Stimulated activated CD4-positive, alpha-beta T cell treated with anti-CD3 and anti-CD28 coated beads, TNF-alpha, amount 100 ng/mL, for 48 hours (primary cell): Measurements from ENCODE around the gene ACAT2.
"Not testable (repeated sequence)": the region's sequence is repeated elsewhere in the genome, so short reads cannot be mapped to it uniquely, and the experiment has no call there.

Experiments
- DNase-seq, 3 donors: peaks; one replicate each; pipeline ENCODE4 v3.0.0-alpha.2; 2020; ENCODE audit warnings: low read depth in 3 of 3

The ACAT2 gene

DNA sequence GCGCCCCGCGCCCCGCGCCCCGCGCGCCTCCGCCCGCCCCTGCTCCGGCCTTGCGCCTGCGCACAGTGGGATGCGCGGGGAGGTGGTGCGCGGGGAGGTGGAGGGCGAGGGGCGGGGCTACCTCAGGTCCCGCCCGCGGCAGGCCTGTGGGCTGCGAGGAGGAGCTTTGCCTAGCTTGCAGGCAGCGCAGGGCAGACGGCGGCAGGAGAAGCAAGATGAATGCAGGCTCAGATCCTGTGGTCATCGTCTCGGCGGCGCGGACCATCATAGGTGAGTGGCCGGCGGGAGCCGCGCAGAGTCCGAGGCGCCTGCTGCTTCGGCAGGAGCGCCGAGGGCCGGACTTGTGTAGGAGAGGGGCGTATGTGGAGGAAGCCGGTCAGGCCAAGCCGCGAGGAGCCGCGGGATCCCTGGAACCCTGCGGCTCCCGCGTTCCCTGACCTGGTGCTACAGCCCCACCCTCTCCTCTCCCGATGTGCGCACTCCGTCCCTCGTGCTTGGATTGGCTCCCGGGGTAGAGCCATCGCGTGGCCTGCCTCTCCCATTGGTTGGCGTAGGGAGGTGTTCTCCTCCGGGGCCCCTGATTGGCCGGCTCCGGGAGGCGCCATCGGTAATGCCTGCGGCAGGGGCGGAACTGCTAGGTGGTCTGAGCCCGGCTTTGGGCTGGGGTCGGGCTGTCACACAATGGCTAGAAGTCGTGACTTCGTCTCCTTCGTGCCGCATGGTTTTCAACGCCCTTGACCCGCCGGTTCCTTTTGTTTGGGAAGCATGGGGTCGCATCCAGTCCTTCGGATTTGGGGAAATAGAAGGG is at the start of gene ACAT2:
ACAT2 (plus strand) TSS at position 173 of the 808 bp plus-strand sequence; CDS start at position 216, 43 bp downstream.
- DNase-seq, result peak; percentile 86 to 92 (median 89)

- not testable (repeated sequence) for DNase-seq
Observed at GRCh38 chr6:159712389-159712788, 49.5 kb upstream of the ACAT2 start.

- DNase-seq, result no peak
Observed at GRCh38 chr6:159713984-159714383, 47.9 kb upstream of the ACAT2 start.

DNA sequence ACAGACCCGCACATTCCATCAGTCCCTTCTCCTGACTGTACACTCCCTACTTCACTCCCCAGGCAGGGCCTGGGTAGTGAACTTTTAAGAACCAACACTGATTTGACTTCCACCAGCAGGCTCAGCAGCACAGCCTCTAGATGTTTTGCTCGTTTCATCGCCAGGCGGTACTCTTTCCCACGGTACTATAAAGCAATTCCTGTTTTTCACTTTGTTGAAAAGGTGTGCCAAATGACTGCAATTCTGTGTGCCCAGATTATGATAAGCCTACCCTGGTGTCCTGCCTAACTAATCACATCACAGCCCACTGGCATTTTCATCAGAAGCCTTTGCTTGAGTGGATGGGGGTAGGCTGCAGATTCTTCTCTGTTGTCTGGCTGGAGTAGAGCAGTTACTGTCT is 47.4 kb upstream of the ACAT2 start:
- DNase-seq, result no peak

- no peak for DNase-seq
Observed at GRCh38 chr6:159715166-159715565, 46.7 kb upstream of the ACAT2 start.

- DNase-seq, result no peak
Observed at GRCh38 chr6:159715605-159716004, 46.2 kb upstream of the ACAT2 start.

DNA sequence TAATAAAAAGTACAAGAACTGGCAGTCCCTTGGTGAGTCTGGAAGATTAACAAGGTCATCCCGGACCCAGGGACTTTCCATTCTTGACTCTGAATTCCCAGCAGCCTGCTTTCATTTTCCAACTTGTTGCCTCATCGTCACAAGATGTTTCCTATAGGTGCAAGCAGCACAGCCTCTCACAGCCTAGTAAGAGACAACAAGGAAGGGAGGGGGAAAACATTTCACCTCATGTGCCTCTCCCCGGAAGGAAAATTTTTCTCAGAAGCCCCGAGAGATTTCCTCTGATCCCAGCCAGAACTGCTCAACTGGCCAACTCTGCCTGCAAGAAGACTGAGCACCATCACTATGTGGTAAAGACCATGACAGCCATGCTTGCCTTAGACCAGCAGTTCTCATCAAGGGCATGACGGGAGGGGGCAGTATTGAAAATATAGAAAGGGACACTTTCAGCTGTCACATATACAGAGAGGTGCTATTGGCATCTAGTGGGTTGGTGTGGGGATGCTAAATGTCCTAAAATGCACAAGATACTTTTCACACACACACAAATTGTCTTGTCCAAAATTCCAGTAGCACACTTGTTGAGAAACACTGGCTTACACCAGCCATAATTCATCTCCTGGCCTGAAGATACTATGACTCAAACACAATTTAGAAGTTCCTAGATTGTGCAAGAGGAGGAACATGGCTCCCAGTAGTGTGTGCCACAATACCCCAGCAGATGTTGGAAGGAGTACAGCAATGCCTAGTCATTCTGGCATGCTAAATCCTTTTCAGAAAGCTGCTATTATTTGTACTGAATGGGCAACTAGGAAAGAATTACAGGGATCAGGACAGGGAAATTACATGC is 45.4 kb upstream of the ACAT2 start:
- DNase-seq, result no peak

DNA sequence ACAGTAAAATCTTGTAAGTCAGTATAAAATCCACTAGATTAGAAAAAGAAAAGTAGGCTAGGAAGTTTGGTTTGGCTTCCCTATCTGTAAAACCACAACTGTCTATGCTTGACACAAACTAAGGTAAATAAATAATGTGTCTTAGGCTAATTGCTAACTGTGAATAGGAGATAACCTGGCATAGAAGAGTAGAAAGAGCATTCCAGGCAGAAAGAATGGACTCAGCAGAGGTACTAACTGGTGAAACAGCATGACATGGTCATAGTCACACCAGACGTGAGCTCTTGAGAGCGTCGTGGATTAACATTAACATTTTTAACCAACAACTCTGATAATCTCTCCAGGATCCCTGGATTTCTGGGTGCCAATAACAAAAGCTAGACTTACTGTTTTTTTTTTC is 43.2 kb upstream of the ACAT2 start:
- no peak for DNase-seq

DNA sequence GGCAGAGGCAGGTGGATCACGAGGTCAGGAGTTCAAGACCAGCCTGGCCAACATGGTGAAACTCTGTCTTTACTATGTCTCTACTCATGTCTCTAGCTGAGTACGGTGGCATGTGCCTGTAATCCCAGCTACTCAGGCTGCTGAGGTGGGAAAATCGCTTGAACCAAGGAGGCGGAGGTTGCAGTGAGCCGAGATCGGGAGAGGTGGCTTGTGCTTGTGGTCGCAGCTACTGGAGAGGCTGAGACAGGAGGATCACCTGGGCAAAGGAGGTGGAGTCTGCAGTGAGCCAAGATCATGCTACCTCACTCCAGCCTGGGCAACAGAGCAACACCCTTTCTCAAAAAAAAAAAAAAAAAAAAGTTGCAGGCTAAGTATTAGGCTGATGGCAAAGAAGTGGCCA is 42.6 kb upstream of the ACAT2 start:
- DNase-seq, result no peak

GRCh38 chr6:159720708-159721107 is 41.1 kb upstream of the ACAT2 start:
- no peak for DNase-seq

- DNase-seq, result not testable (repeated sequence)
Observed at GRCh38 chr6:159721981-159722380, 39.9 kb upstream of the ACAT2 start.

GRCh38 chr6:159722655-159723054 is 39.2 kb upstream of the ACAT2 start:
- no peak for DNase-seq

- no peak for DNase-seq
Observed at GRCh38 chr6:159723259-159723658, 38.6 kb upstream of the ACAT2 start.

DNA sequence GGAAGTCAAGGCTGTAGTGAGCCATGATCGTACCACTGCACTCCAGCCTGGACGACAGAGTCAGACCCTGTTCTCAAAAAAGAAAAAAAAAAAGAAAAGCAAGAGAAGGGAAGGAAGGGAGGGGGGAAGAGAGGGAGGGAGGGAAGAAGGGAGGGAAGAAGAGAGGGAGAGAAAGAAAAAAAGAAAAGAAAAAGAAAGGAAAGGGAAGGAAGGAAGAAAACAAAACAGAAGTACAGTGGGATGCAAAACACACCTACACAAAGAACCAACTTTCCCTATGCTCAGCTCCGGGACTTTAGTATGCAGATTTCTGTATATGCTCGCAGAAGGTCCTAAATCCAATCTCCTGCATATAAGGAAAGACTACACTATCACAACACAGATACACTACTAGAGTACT is 37.1 kb upstream of the ACAT2 start:
- DNase-seq, result no peak

- not testable (repeated sequence) for DNase-seq
Observed at GRCh38 chr6:159725208-159725607, 36.6 kb upstream of the ACAT2 start.

- DNase-seq, result no peak
Observed at GRCh38 chr6:159726255-159726917, 35.5 kb upstream of the ACAT2 start.

- peak; percentile 91 to 96 (median 93) for DNase-seq
Observed at GRCh38 chr6:159726918-159727716, 34.7 kb upstream of the ACAT2 start, which contains the start of gene WTAP. WTAP (plus strand) TSS chr6:159727506; CDS start chr6:159736266, 8,760 bp downstream.

- DNase-seq, result peak; percentile 5 to 40 (median 29)
Observed at GRCh38 chr6:159727717-159728445, 34.0 kb upstream of the ACAT2 start.

DNA sequence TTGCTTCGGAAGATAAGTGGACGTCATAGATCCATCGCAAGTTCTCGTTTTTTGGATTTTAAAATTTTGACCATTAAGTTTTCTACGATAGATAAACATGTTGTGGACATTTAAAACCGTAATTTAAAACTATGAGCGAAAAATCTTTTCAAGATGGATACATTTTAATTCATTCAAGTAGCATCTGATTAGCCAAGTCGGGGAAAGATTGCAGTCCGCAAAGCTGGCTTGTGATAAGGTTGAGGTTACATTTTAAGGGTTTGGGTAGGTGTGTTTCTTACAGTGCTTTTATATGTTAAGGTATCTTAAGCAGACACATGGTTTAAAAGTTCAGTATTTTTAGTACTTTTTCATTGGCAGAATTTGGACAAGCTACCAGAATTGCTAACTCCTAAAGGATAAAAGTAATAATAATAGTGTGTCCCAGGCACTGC is 33.3 kb upstream of the ACAT2 start:
- no peak for DNase-seq

DNA sequence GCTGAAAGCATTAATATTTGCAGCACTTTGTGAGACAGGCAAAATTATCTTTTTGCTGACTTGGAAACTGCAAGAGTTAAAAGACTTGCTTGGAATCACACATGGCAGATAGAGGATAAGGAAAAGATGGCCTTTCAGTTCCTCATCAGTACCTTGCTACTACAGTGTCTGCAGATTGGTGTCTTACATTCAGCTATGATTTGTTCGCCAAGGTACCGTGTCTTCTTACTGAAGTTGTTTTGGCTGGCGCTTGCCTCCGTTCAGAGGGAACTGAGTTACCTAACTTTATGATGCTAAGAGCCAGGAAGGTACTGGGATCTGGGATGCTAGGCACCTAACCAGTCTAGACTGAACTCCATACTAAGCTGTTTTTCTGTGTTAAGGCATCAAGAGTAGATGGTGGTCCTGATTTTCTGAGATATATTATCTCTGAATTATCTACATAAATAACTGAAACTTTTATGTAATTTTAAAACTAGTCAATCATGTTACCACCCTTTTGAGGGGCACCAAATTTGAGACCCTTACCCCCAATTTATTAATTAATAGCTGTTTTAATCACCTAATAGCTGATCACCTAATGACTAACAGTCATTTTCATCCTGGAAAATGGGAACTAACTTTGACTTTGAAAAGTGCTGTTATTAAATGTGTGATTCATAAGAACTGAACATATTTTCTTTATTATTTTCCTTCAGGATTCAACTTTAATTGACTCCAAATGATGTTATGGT is 32.1 kb upstream of the ACAT2 start:
- DNase-seq, result no peak
